Activated T-cell treated with anti-CD3 and anti-CD28 coated beads for 4 hours (primary cell): ENCODE results near the gene LARP4B.

Experiments used
- DNase-seq: peaks from one replicate; pipeline ENCODE4 v3.0.0-alpha.2; 2020

LARP4B gene

DNA sequence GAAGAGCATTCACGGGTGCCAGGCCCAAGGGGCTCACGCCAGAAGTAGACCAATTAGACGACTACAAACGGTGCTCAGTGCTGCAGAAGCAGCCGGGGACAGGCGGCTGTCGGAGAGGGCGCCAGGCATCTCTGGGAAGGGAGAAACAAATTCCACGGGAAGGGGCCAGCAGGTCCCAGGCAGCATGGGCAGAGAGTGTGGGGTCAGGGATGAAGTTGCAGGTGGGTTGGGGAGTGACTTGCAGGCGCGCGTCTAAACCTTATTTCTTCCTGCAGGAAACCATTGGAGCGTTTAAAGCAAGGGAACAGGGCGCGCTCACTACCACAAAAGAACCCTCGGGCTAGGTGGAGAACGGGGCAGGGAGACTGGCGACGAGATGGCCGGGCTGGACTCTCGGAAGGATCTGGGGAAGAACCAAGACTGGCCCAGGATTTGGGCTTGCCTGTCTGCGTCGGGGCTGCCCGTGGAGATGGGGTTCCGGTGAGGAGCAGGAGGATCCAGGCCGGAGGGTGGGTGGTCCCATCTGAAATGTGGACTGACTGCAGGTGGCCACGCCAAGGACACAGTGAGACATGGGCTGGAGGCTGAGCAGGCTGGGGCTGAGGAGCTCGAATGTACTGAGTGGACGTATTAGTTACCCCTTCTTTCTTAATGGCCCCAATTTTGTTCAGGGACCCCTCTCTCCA is 125.7 kb downstream of the LARP4B start:
- no peak for DNase-seq

- no peak for DNase-seq
Measured at GRCh38 chr10:804787-805619, 126.5 kb downstream of the LARP4B start.

DNA sequence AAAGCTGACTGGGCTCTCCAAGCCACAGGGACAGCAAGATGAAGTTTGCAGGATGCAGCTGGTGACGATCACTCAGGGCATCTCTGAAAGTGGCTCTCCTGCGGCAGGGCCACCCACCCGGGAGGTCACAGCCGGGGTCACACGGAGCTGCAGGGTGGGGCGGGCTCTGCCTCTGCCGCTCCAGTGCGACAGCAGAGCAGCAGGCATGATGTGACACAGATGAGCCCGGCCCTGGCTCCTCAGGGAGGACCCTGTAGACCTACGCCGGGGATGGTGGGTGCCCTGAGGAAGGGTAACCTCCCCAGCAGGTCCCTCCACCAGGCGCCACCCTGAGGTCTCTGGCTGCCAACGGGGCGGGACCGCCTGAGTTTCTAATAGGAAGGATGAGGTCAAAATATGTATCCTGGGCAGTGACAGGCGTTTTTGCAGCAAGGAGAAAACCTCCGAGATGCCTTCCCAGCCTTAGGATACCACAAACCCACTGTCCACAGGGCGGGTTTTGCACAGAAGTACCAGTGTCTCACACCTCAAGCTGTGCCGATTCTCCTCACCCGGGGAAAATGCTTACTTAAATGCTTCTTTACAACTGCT is 127.2 kb downstream of the LARP4B start:
- DNase-seq = no peak

GRCh38 chr10:803041-803741 is 128.3 kb downstream of the LARP4B start:
- DNase-seq = no peak

DNA sequence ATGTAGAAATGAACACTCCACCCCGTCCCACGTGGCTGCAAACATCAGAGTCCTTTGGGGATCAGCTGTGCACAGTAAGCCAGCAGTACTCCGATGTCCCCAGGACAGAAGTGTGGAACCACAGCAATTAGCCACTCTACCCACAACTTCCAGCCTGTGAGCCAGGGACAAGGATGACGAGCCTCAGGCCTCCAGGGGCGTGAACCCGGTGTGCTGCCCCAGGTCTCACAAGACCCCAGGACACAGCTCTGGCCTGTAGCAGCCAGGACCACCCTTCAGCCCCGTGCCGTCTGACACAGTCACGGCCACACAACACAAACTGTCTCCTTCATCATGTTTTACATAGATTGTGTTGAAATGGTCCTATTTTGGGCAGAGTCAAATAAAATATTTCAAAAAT is 129.0 kb downstream of the LARP4B start:
- no peak for DNase-seq

GRCh38 chr10:797179-797578 is 134.3 kb downstream of the LARP4B start:
- DNase-seq = no peak

GRCh38 chr10:796233-796632 is 135.3 kb downstream of the LARP4B start:
- DNase-seq = no peak

DNA sequence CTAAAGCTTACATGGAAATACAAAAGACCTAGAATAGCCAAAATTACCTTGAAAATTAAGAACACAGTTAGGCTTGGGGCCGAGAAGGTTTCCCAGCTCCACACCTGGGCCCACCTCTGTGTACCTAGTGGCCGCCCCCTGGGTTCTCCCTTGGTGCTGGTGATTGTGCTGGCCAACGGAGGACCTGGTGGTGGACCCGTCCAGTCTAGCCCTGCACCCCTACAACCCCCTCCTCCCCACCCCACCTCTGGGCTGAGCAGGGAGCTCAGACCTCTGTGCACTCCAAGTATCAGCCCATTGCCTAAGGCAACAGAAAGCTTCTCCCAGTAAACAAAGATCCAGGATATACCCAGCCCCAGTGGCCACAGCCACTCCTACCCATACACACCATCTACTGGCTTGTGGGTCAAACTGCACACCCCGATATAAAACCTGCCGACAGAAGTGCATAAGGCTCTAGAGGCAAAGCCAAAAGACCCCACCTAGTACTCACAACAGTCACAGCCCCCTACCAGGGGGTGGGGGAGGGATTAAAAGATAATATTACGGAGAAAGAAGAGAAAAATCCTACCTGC is 137.0 kb downstream of the LARP4B start:
- no peak for DNase-seq

GRCh38 chr10:792792-793100 is 138.8 kb downstream of the LARP4B start:
- DNase-seq = no peak

GRCh38 chr10:792083-792791 is 139.3 kb downstream of the LARP4B start:
- no peak for DNase-seq

DNA sequence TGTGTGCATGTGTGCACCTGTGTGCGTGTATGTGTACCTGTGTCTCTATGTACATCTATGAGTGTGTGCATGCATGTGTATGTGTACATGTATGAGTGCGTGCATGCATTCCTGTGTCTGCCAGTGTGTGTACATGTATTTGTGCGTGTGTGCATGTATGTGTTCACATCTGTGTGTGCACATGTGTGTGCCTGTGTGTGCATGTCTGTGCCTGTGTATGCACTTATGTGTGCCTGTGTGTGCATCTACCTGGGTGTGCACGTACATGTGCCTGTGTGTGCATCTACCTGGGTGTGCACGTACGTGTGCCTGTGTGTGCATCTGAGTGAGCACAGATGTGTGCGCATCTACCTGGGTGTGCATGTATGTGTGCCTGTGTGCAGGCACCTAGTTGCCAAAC is 139.9 kb downstream of the LARP4B start:
- no peak for DNase-seq

GRCh38 chr10:790821-791551 is 140.5 kb downstream of the LARP4B start:
- no peak for DNase-seq

GRCh38 chr10:789831-790701 is 141.4 kb downstream of the LARP4B start:
- DNase-seq = no peak

- no peak for DNase-seq
Measured at GRCh38 chr10:788796-789748, 142.4 kb downstream of the LARP4B start.

DNA sequence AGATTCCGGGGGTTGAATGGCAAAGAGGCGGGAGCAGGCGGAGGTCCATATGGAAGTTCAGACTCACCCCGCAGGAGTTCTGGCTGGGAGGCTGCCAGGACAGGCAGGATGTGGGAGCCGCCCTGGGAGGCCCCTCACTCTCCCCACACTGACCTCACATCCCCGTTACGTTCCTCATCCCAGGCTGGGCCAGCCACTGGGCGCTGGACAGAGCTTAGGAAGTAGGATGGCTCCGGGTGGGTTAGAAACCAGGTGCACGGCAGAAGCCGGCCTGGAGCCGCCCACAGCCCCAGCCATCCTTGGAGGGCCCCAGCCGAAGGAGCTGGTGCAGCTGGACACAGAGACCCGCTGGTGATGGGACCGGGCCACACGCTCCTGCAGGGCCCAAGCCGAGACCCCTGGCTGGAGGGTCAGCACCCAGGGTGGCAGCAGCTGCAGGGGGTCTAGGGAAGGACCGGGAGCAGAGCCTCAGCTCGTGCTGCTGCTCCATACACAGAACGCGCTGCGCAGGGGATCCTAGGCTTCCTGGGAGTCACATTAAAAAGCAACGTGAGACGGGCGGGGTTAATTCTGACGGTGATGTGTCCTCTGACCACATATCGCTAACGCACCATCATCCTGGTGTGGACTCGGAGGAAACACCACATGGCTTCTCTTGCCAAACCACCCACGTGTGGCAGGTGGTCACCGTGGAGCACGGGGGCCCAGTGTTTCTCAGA is 143.4 kb downstream of the LARP4B start:
- no peak for DNase-seq

DNA sequence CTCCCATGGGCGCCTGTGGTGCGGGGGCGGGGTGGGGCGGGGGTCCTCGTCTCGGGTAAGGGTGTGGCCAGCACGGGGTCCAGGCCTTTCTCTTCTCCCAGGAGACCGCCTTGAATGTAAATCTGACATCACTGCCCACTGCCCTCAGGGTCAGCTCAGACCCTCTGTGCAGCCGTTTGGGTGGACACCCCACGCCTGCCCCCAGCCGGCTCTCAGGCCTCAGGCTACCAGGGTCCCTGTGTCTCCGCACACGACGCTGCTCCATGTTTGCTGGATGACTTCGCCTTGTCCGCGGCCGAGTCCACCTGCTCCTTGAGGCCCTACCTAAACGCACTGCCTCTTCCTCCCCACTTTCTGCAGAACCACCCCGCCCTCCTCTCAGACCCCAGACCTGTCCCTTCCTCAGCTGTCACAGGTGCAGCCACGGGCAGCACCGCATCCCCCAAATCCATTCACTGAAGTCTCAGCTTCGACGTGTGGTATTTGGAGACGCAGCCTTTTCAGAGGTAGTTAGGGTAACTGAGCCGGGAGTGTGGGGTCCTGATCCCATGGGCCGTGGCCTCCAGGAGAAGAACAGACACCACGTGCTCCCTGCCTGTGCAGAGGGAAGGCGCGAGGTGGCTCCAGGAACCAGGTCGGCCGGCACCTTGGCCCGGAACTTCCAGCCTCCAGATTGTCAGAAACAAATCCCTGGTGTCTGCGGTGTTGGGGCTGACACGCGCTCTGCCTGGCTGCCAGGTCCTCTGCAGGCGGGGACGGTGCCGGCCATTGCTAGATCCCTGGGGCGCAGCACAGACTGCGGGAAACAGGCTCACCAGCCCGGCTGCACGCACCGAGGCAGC is 144.7 kb downstream of the LARP4B start:
- DNase-seq = no peak

- DNase-seq = no peak
Measured at GRCh38 chr10:785861-786214, 145.7 kb downstream of the LARP4B start.
